Measurements from ENCODE around the gene CLCN6.

DNA sequence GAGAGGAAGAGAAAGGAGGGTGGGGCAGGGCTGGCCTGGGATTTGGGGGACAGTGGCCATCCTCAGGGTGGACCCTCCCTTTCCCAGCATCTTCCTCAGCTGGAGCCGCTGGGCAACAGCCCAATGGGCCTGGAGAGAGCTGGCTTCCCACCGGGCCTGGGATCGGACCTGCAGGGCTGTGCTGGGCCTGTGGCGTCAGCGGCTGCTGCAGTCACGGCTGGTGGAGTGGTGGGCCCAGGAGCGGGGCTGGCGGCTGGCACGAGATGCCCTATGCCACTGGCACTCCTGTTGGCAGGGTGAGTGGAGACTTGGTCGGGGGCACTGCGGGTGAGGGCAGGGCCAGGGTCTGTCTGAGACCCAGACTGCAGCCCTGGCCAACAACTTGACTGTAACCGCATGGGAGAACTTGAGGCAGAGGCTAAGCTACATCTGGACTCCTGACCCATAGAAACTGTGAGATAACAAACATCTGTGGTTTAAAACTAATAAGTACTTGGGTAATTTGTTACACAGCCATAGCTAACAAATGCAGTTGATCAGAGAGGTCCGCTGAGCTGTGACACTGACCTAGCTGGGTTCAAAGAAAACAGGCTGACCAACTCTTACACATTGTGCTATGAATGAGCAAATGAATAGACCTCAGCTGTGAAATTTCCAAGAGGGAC lies 26.1 kb upstream of the CLCN6 start:
- TF ChIP-seq, protein P1, sequence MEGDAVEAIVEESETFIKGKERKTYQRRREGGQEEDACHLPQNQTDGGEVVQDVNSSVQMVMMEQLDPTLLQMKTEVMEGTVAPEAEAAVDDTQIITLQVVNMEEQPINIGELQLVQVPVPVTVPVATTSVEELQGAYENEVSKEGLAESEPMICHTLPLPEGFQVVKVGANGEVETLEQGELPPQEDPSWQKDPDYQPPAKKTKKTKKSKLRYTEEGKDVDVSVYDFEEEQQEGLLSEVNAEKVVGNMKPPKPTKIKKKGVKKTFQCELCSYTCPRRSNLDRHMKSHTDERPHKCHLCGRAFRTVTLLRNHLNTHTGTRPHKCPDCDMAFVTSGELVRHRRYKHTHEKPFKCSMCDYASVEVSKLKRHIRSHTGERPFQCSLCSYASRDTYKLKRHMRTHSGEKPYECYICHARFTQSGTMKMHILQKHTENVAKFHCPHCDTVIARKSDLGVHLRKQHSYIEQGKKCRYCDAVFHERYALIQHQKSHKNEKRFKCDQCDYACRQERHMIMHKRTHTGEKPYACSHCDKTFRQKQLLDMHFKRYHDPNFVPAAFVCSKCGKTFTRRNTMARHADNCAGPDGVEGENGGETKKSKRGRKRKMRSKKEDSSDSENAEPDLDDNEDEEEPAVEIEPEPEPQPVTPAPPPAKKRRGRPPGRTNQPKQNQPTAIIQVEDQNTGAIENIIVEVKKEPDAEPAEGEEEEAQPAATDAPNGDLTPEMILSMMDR (IDR thresholded peaks at IDR 0.05; ENCODE audit: poor library complexity) = no peak
- TF ChIP-seq EZH2phosphoT487 (IDR thresholded peaks at IDR 0.05; ENCODE audit: low read depth, severe bottlenecking, unreplicated experiment) = no peak
